ENCODE results near the gene NDUFAF2. TPM values are rescaled to one million over a fixed set of nuclear protein-coding genes. Genes with fewer than 3 reads are reported as not detected.
"Not testable (repeated sequence)": the region's sequence is repeated elsewhere in the genome, so short reads cannot be mapped to it uniquely, and the experiment has no call there.

NDUFAF2 gene
- total and polyA plus RNA-seq, 2 of the 8 experiments (the other 6 are each of a cell fraction or from before 2014, with no cell fraction given): 10.7 to 46.5 TPM

DNA sequence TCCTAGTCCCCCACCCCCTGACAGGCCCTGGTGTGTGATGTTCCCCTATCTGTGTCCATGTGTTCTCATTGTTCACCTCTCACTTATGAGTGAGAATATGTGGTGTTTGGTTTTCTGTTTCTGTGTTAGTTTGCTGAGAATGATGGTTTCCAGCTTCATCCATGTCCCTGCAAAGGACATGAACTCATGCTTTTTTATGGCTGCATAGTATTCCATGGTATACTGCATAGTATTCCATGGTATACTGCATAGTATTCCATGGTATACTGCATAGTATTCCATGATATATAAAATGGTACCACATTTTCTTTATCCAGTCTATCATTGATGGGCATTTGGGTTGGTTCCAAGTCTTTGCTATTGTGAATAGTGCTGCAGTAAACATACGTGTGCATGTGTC is 86.3 kb downstream of the NDUFAF2 start:
- H3K56ac ChIP-seq (replicated peaks; ENCODE audit: insufficient read length, low read depth, low read length); FAIRE-seq; H3K23ac ChIP-seq (ENCODE audit: insufficient read length); H3K36me3 ChIP-seq (ENCODE audit: control insufficient read depth in 2 of 4, insufficient read depth in 4 of 4, low read length in 3 of 4); H3K27me3 ChIP-seq (replicated peaks in 1 of 4; ENCODE audit: control insufficient read depth in 3 of 4, extremely low read depth in 1 of 4, insufficient read depth in 3 of 4, low read length in 3 of 4); H2AFZ ChIP-seq (ENCODE audit: low read length); H3K9ac ChIP-seq (replicated peaks in 1 of 4; ENCODE audit: extremely low read depth in 1 of 4, low read depth in 3 of 4, low read length in 3 of 4); H2BK20ac ChIP-seq (ENCODE audit: low read length); H4K20me1 ChIP-seq (replicated peaks in 1 of 2; ENCODE audit: control insufficient read depth in 1 of 2, insufficient read depth in 2 of 2, low read length in 2 of 2); H3K4ac ChIP-seq (replicated peaks; ENCODE audit: insufficient read length, low read depth, low read length); H4K91ac ChIP-seq (replicated peaks; ENCODE audit: insufficient read length, low read length); H3K79me1 ChIP-seq (ENCODE audit: low read depth, low read length); H3K23me2 ChIP-seq (ENCODE audit: low read depth, low read length); H3K4me3 ChIP-seq (ENCODE audit: extremely low read depth in 1 of 4, insufficient read depth in 2 of 4, low read depth in 3 of 4, low read length in 4 of 4); H2BK5ac ChIP-seq (ENCODE audit: low read depth, low read length); H2BK120ac ChIP-seq (replicated peaks; ENCODE audit: low read depth, low read length); H3K18ac ChIP-seq (ENCODE audit: extremely low read depth, low read length); H2BK12ac ChIP-seq (ENCODE audit: low read depth, low read length); DNase-seq (ENCODE audit: low read depth in 1 of 2, low spot score in 2 of 2); CTCF ChIA-PET (ENCODE audit: partially characterized antibody); H4K8ac ChIP-seq (ENCODE audit: extremely low read depth, insufficient read depth, low read length); POLR2A ChIA-PET (ENCODE audit: partially characterized antibody); H3K14ac ChIP-seq (ENCODE audit: insufficient read length); H2BK15ac ChIP-seq (ENCODE audit: low read length); H3K4me2 ChIP-seq (ENCODE audit: insufficient read depth in 1 of 2, low read depth in 2 of 2, low read length in 2 of 2); H3K27ac ChIP-seq (ENCODE audit: low read depth, low read length); H2AK5ac ChIP-seq (ENCODE audit: low read depth, low read length); H3K4me1 ChIP-seq (replicated peaks in 1 of 4; ENCODE audit: control insufficient read depth in 3 of 4, insufficient read depth in 4 of 4, low read length in 3 of 4); H4K5ac ChIP-seq (ENCODE audit: insufficient read length, low read depth, low read length); H3K79me2 ChIP-seq (ENCODE audit: control insufficient read depth in 1 of 2, insufficient read depth in 2 of 2, low read length in 2 of 2); H3K9me3 ChIP-seq (ENCODE audit: insufficient read depth in 2 of 2, low read depth in 1 of 2, low read length in 1 of 2): not testable (repeated sequence)
- WGBS, 2 experiments (ENCODE audit: extremely low coverage in 1 of 2, insufficient coverage in 1 of 2, insufficient read length in 1 of 2, insufficient replicate concordance in 2 of 2, low coverage in 1 of 2, low lambda C conversion rate in 2 of 2, missing lambda C conversion rate in 1 of 2): 80% methylated on average over 1 of the region's 1 CpG; no CpG with 5 or more reads in 1 of the 2 experiments
